GM23338 (cell line): Measurements from ENCODE around the gene ITCH. TPM values are rescaled to one million over a fixed set of nuclear protein-coding genes. Genes with fewer than 3 reads are reported as not detected.

ENCODE experiments used
- ATAC-seq: fragments of 200-7000 bp; cut with Tn5 transposase; 3 replicates; pipeline ENCODE4 v1.9.1; 2020
- DNase-seq: peaks from one replicate; pipeline ENCODE4 v3.0.0-alpha.2; 2015; ENCODE audit warnings: low spot score
- H2AFZ ChIP-seq: fragments of 200-600 bp; sonication (generic); 2 replicates; pipeline ENCODE4 v1.8.0; 2016; ENCODE audit warnings: antibody characterized with exemption, mild to moderate bottlenecking, moderate library complexity
- H3F3A ChIP-seq: fragments of 200-600 bp; sonication (generic); replicated peaks from 2 replicates; pipeline ENCODE4 v1.8.0; 2017; ENCODE audit warnings: antibody characterized with exemption, mixed run types, low read depth
- H3K27ac ChIP-seq: fragments of 200-600 bp; sonication (generic); 2 replicates; pipeline ENCODE4 v1.6.1; 2016; ENCODE audit warnings: low read depth
- H3K27me3 ChIP-seq: fragments of 200-600 bp; sonication (generic); 2 replicates; pipeline ENCODE4 v1.8.0; 2016; ENCODE audit warnings: mild to moderate bottlenecking, mixed run types, moderate library complexity; ENCODE audit not compliant: insufficient read depth
- H3K36me3 ChIP-seq: fragments of 200-600 bp; sonication (generic); 2 replicates; pipeline ENCODE4 v1.8.0; 2016; ENCODE audit warnings: mild to moderate bottlenecking; ENCODE audit not compliant: insufficient read depth
- H3K4me1 ChIP-seq: fragments of 200-600 bp; sonication (generic); 2 replicates; pipeline ENCODE4 v1.8.0; 2016; ENCODE audit warnings: mild to moderate bottlenecking, moderate library complexity; ENCODE audit not compliant: insufficient read depth
- H3K4me2 ChIP-seq: fragments of 200-600 bp; sonication (generic); 2 replicates; pipeline ENCODE4 v1.7.1; 2017; ENCODE audit warnings: mixed run types
- H3K4me3 ChIP-seq: fragments of 200-600 bp; sonication (generic); 2 replicates; pipeline ENCODE4 v1.6.1; 2016; ENCODE audit warnings: mixed run types
- H3K79me2 ChIP-seq: fragments of 200-600 bp; sonication (generic); replicated peaks from 2 replicates; pipeline ENCODE4 v1.8.0; 2017; ENCODE audit warnings: mild to moderate bottlenecking; ENCODE audit not compliant: insufficient read depth
- H3K9me2 ChIP-seq: fragments of 200-600 bp; sonication (generic); 2 replicates; pipeline ENCODE4 v1.8.0; 2017; ENCODE audit not compliant: insufficient read depth
- H4K20me1 ChIP-seq: fragments of 200-600 bp; sonication (generic); replicated peaks from 2 replicates; pipeline ENCODE4 v1.8.0; 2017; ENCODE audit warnings: mild to moderate bottlenecking; ENCODE audit not compliant: insufficient read depth
- H3K27ac Mint-ChIP-seq: 2 replicates; pipeline ENCODE4 v1.8.0; 2020; ENCODE audit warnings: inconsistent platforms, mild to moderate bottlenecking, moderate library complexity, mixed read lengths
- H3K27me3 Mint-ChIP-seq: 3 replicates; pipeline ENCODE4 v1.8.0; 2022; ENCODE audit warnings: low read depth, mild to moderate bottlenecking, moderate library complexity, mixed read lengths, inconsistent platforms; ENCODE audit not compliant: insufficient read depth, poor library complexity
- H3K36me3 Mint-ChIP-seq: 3 replicates; pipeline ENCODE4 v1.8.0; 2021; ENCODE audit warnings: low read depth, mild to moderate bottlenecking, inconsistent platforms, moderate library complexity, mixed read lengths
- H3K4me1 Mint-ChIP-seq: 3 replicates; pipeline ENCODE4 v1.8.0; 2020; ENCODE audit warnings: mild to moderate bottlenecking, inconsistent platforms, mixed read lengths
- H3K4me3 Mint-ChIP-seq: 3 replicates; pipeline ENCODE4 v1.8.0; 2021; ENCODE audit warnings: moderate library complexity, mild to moderate bottlenecking, inconsistent platforms, mixed read lengths
- H3K9me3 Mint-ChIP-seq: 3 replicates; pipeline ENCODE4 v1.8.0; 2020; ENCODE audit warnings: moderate library complexity, mild to moderate bottlenecking, inconsistent platforms, mixed read lengths
- CREB1 ChIP-seq: fragments of 250-450 bp; sonication (Bioruptor Pico); IDR thresholded peaks from 2 replicates; pipeline ENCODE4 v1.5.0; 2020; ENCODE audit warnings: low read depth, mild to moderate bottlenecking, moderate library complexity
- CTCF ChIP-seq, 2 experiments: fragments of 200-600 bp in 1 of 2; sonication (generic) in 1 of 2; conservative IDR thresholded peaks; 2 replicates each; pipeline versions ENCODE4 v1.5.1 to v1.6.1; 2016 to 2017; ENCODE audit warnings: antibody characterized with exemption in 2 of 2, low read depth in 2 of 2, mild to moderate bottlenecking in 2 of 2, moderate library complexity in 1 of 2
- ETS1 ChIP-seq: IDR thresholded peaks from 2 replicates; pipeline ENCODE4 v1.6.1; 2016; ENCODE audit warnings: antibody characterized with exemption
- EZH2 ChIP-seq: fragments of 200-600 bp; sonication (generic); IDR thresholded peaks from one replicate; pipeline ENCODE4 v1.8.0; 2017; ENCODE audit warnings: antibody characterized with exemption, mild to moderate bottlenecking, low read depth; ENCODE audit not compliant: unreplicated experiment
- EZH2phosphoT487 ChIP-seq: fragments of 200-600 bp; sonication (generic); IDR thresholded peaks from one replicate; pipeline ENCODE4 v1.8.1; 2018; ENCODE audit warnings: antibody characterized with exemption; ENCODE audit not compliant: unreplicated experiment
- JUNB ChIP-seq: IDR thresholded peaks from one replicate; pipeline ENCODE4 v1.6.1; 2016; ENCODE audit warnings: antibody characterized with exemption; ENCODE audit not compliant: unreplicated experiment
- NANOG ChIP-seq: IDR thresholded peaks from 2 replicates; pipeline ENCODE4 v1.6.1; 2016; ENCODE audit warnings: antibody characterized with exemption, borderline replicate concordance
- POLR2AphosphoS5 ChIP-seq: IDR thresholded peaks from 2 replicates; pipeline ENCODE4 v1.6.1; 2016; ENCODE audit warnings: antibody characterized with exemption, low read depth
- REST ChIP-seq: IDR thresholded peaks from one replicate; pipeline ENCODE4 v1.6.1; 2018; ENCODE audit warnings: antibody characterized with exemption; ENCODE audit not compliant: unreplicated experiment
- STAT1 ChIP-seq: IDR thresholded peaks from one replicate; pipeline ENCODE4 v1.6.1; 2016; ENCODE audit warnings: antibody characterized with exemption; ENCODE audit not compliant: unreplicated experiment
- ZNF114 ChIP-seq: fragments of 250-450 bp; sonication (Bioruptor Pico); IDR thresholded peaks from 2 replicates; pipeline ENCODE4 v1.5.0; 2020; ENCODE audit warnings: mild to moderate bottlenecking, moderate library complexity
- ZNF331 ChIP-seq: fragments of 250-450 bp; sonication (Bioruptor Pico); IDR thresholded peaks from 2 replicates; pipeline ENCODE4 v1.5.0; 2020; ENCODE audit warnings: low read depth, mild to moderate bottlenecking, moderate library complexity
- ZNF462 ChIP-seq: fragments of 250-450 bp; sonication (Bioruptor Pico); IDR thresholded peaks from 2 replicates; pipeline ENCODE4 v1.5.0; 2020; ENCODE audit warnings: mild to moderate bottlenecking, moderate library complexity
- polyA plus RNA-seq: library from polyadenylated mRNA; unstranded; fragments of >200 nt; fragmentation: Nextera tagmentation; extraction: Ambion mirVana; gene quantifications from 2 replicates; pipeline ENCODE4 v1.2.1, GENCODE V29; 2016
- total RNA-seq: library from RNA; depleted of rRNA; stranded (reverse); fragments of >200 nt; shearing (Covaris generic); gene quantifications from 2 replicates; pipeline ENCODE4 v1.2.3, GENCODE V29; 2014

ITCH gene
- total and polyA plus RNA-seq, 2 experiments from 2014 or later = 16.4 to 31.6 TPM

- Mint-ChIP-seq H3K4me1 (peaks cover 27% of the 10 kb centered on the region), H3K27me3 (peaks cover 4% of the 10 kb centered on the region), H3K4me3 (no peak overlapping the region; the same call in 2 of the 3 replicates), H3K9me3 (no peaks in the 10 kb centered on the region), H3K36me3 (no peaks in the 10 kb centered on the region), H3K27ac (no peak overlapping the region; the same call in 1 of the 2 replicates)
- Histone ChIP-seq H4K20me1 (no peaks in the 10 kb centered on the region), H3K36me3 (no peaks in the 10 kb centered on the region), H3K4me1 (peaks cover 15% of the 10 kb centered on the region), H3K27ac (0 out of 2 replicates have a peak overlapping the region, but pooled peaks have one; percentile 39), H3F3A (no peaks in the 10 kb centered on the region), H3K9me2 (no peaks in the 10 kb centered on the region), H3K79me2 (no peaks in the 10 kb centered on the region), H3K4me3 (no peak overlapping the region), H2AFZ (peak overlapping the region; percentile 47), H3K4me2 (no peak overlapping the region), H3K27me3 (no peaks in the 10 kb centered on the region)
- DNase-seq (no peak), ATAC-seq (no peak)
- no peak for TF ChIP-seq ETS1
- no peak for TF ChIP-seq CTCF (conservative IDR thresholded peaks at IDR 0.05; ENCODE audit: low read depth in 2 of 2)
- TF ChIP-seq JUNB = no peak
- no peak for TF ChIP-seq ZNF462 (CRISPR knock-in tag)
- no peak for TF ChIP-seq ZNF114
- TF ChIP-seq POLR2AphosphoS5 = no peak
- TF ChIP-seq EZH2phosphoT487 = no peak
- TF ChIP-seq REST = no peak
- no peak for TF ChIP-seq EZH2
- no peak for TF ChIP-seq CREB1
- no peak for TF ChIP-seq STAT1
- no peak for TF ChIP-seq NANOG
- no peak for TF ChIP-seq ZNF331
Observed at GRCh38 chr20:34324541-34324940, 38.5 kb upstream of the ITCH start.
